ACHN (cell line): ENCODE measurements around the gene GJD4.
A peak's percentile ranks its signal among the peaks of the same experiment; 100 is the strongest.

Experiments used
- DNase-seq: peaks from one replicate; pipeline ENCODE4 v3.0.0-alpha.2; 2015
- in situ Hi-C: cut with HindIII; loops from 2 replicates; pipeline ENCODE4 v1.10.0; 2017; ENCODE audit warnings: low sequenced_read_pairs, low pct_ligation_motif_present, low pct_unique_long_range_greater_than_20kb

GJD4 gene

GRCh38 chr10:35608328-35608672, 3.2 kb downstream of the GJD4 start:
- DNase-seq, result no peak
- in situ Hi-C loops, result no loop called here

GRCh38 chr10:35611750-35612149, 6.6 kb downstream of the GJD4 start:
- in situ Hi-C loops, result no loop called here
- no peak for DNase-seq

- no peak for DNase-seq
- in situ Hi-C loops, result no loop called here
Measured at GRCh38 chr10:35612385-35613106, 7.4 kb downstream of the GJD4 start.

GRCh38 chr10:35613107-35613440, 7.9 kb downstream of the GJD4 start:
- in situ Hi-C loops, result no loop called here
- no peak for DNase-seq

- DNase-seq, result no peak
- in situ Hi-C loops, result no loop called here
Measured at GRCh38 chr10:35613597-35614226, 8.6 kb downstream of the GJD4 start.

GRCh38 chr10:35614312-35614711, 9.2 kb downstream of the GJD4 start:
- DNase-seq, result no peak
- in situ Hi-C loops, result no loop called here

- no peak for DNase-seq
- in situ Hi-C loops, result loop anchor here (25.0 kb wide), 1 partner anchor 1160 kb away; no protein-coding TSS in a partner anchor
Measured at GRCh38 chr10:35626971-35627507, 21.9 kb downstream of the GJD4 start.

GRCh38 chr10:35631404-35631803, 26.3 kb downstream of the GJD4 start:
- DNase-seq, result no peak
- in situ Hi-C loops, result loop anchor here (25.0 kb wide), 1 partner anchor 1156 kb away; no protein-coding TSS in a partner anchor

- no peak for DNase-seq
- in situ Hi-C loops, result loop anchor here (25.0 kb wide), 1 partner anchor 1155 kb away; no protein-coding TSS in a partner anchor
Measured at GRCh38 chr10:35632027-35632426, 26.9 kb downstream of the GJD4 start.

GRCh38 chr10:35633006-35633980, 28.2 kb downstream of the GJD4 start:
- in situ Hi-C loops, result loop anchor here (25.0 kb wide), 1 partner anchor 1154 kb away; no protein-coding TSS in a partner anchor

GRCh38 chr10:35635576-35635975, 30.4 kb downstream of the GJD4 start:
- peak; percentile 68 for DNase-seq
- in situ Hi-C loops, result loop anchor here (25.0 kb wide), 1 partner anchor 1152 kb away; no protein-coding TSS in a partner anchor

More at GRCh38 chr10:35633006-35633980, 28.2 kb downstream of the GJD4 start:
- DNase-seq, result no peak

- in situ Hi-C loops, result loop anchor here (25.0 kb wide), 1 partner anchor 1150 kb away; no protein-coding TSS in a partner anchor
- DNase-seq, result no peak
Measured at GRCh38 chr10:35636956-35637355, 31.8 kb downstream of the GJD4 start.

GRCh38 chr10:35637462-35637861, 32.3 kb downstream of the GJD4 start:
- in situ Hi-C loops, result loop anchor here (25.0 kb wide), 1 partner anchor 1150 kb away; no protein-coding TSS in a partner anchor
- no peak for DNase-seq

GRCh38 chr10:35638101-35638500, 33.0 kb downstream of the GJD4 start:
- in situ Hi-C loops, result loop anchor here (25.0 kb wide), 1 partner anchor 1149 kb away; no protein-coding TSS in a partner anchor
- DNase-seq, result no peak

- DNase-seq, result no peak
- in situ Hi-C loops, result loop anchor here (25.0 kb wide), 1 partner anchor 1148 kb away; no protein-coding TSS in a partner anchor
Measured at GRCh38 chr10:35639021-35639727, 34.0 kb downstream of the GJD4 start.

- DNase-seq, result no peak
- in situ Hi-C loops, result loop anchor here (25.0 kb wide), 1 partner anchor 1147 kb away; no protein-coding TSS in a partner anchor
Measured at GRCh38 chr10:35639728-35640401, 34.7 kb downstream of the GJD4 start.

- in situ Hi-C loops, result loop anchor here (25.0 kb wide), 1 partner anchor 1147 kb away; no protein-coding TSS in a partner anchor
- DNase-seq, result peak; percentile 56
Measured at GRCh38 chr10:35640474-35640873, 35.3 kb downstream of the GJD4 start.
